GM18511 (cell line): ENCODE data around the gene SFT2D2.

Experiments used
- ATAC-seq: cut with Tn5 transposase; IDR thresholded peaks from one replicate; pipeline ENCODE4 v1.9.1; 2021; ENCODE audit warnings: mild to moderate bottlenecking, moderate library complexity; ENCODE audit not compliant: unreplicated experiment

SFT2D2 gene

GRCh38 chr1:168263130-168263529 lies 37.3 kb downstream of the SFT2D2 start:
- ATAC-seq, result no peak

DNA sequence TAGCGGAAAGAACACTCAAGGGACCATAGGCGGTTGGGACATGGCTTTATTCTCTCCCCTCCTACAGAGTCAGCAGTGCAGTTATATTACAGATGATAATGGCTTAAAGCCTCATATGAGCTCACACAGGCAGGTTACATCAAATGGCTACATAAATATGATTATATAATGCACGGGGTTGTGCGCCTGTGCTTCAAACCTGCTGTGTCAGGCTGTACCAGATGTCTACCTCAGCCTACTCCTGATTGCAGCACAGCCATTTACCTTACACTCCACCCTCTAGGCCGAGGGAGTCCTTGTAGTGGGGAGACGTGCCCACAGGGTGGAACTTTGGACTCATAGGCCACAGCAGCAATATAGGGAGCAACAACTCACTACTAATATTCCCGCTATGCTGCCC lies 38.5 kb downstream of the SFT2D2 start:
- ATAC-seq, result no peak

DNA sequence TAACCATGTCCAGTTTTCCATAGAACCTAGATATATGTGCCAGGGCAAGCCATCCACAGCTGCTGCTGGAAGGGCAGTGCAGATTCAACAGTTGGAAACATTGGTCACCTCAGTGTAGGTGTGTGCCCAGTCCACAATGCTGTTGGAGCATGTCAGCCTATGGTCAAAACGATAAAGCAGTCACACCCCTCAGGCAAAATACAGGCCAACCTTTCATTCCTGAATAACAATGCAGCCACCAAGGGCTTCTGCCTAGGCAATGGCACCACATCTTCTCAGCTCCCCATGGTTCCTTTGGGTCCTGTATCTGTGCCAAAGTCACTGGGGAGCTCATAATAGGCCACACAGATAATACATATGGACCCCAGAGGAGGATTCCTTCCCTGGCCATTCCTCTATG lies 39.8 kb downstream of the SFT2D2 start:
- no peak for ATAC-seq

- ATAC-seq, result no peak
Measured at GRCh38 chr1:168266644-168267186, 40.9 kb downstream of the SFT2D2 start.

GRCh38 chr1:168271636-168272035 lies 45.8 kb downstream of the SFT2D2 start:
- no peak for ATAC-seq

GRCh38 chr1:168273575-168273974 lies 47.8 kb downstream of the SFT2D2 start:
- ATAC-seq, result no peak

- no peak for ATAC-seq
Measured at GRCh38 chr1:168279253-168279652, 53.4 kb downstream of the SFT2D2 start.

GRCh38 chr1:168280296-168280927 lies 54.6 kb downstream of the SFT2D2 start, which contains the start of gene TBX19:
Gene TBX19, plus strand, starts transcription at chr1:168280877. Its CDS starts 214 bp downstream, at chr1:168281091.
- ATAC-seq, result no peak

DNA sequence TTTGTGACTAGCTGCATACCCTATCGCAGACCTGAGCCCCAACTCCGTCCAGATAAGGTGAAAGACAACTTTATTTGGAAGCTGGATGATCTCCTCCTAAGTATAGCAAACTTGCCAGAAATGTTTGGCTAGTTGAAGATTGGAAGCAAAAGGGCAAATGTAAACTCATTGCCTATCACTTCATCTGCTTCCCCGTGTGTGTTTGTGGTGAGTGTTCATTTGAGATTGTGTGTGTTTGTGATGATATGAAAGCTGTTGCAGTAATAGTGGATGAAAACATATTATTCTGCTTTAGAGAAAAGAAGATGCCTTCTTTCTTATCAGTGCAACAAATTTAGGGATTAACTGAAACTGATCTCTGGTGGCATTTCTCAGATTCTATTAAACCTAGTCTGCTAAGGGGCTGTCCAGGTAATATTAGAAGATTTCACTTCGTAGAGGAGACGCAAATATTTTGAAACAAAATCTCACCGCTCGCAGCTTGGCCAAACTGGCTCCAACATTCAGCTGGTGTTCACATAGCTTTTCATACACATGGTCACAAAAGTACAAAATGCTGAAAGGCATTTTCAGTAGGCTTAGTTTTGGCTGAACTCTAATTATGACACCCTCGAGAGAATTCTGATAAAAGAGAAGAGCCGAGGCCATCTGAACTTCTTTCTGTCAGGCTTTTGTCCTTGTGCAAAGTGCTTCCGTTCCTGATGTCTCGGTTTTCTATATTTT lies 56.0 kb downstream of the SFT2D2 start:
- no peak for ATAC-seq

DNA sequence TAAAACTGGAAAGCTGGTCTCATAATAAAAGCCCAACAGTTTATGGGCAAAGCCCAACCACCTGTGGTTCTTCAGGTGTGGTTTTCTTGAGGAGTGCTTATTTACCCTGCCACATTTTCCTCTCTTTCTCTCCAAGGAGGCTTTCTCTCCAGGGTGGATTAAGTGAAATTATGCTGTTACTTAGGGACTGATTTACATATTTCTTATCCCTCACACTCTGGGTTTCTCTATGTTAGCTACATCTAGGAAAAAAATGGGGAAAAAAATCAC lies 59.7 kb downstream of the SFT2D2 start:
- ATAC-seq, result no peak

DNA sequence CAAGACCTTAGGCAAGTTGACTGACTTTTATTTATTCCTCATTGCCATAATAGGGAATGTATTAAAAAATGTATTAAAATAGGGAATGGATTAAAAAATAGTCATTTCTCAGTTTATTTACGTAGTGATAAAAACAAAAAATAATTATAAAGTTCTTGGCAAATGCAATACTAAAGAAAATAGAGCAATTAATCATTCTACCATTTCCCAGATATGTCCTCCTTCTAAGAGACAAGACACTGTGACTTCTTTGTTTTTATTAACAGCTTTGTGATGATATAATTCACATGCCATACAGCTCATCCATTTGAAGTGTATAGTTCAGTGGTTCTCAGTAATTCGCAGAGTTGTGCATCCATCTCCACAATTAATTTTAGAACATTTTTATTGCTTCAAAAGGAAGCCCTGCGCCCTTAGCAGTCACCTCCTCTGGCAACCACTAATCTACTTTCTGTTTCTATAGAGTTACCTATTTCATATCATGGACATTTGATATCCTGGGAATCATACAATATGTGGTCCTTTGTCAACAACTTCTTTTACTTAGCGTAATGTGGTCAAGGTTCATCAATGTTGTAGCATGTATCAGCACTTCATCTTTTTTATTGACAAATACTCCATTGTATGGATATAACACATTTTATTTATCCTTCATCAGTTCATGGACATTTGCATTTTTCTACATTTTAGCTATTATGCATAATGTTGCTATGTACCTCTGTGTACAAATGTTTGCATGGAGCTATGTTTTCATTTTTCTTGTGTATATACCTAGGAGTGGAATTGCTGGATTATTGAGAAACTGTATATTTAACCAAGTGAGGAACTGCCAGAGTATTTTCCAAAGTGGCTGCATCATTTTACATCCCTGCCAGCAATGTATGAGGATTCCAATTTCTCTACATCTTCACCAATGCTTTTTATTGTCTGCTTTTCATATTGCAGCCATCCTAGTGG lies 60.4 kb downstream of the SFT2D2 start:
- ATAC-seq, result no peak

DNA sequence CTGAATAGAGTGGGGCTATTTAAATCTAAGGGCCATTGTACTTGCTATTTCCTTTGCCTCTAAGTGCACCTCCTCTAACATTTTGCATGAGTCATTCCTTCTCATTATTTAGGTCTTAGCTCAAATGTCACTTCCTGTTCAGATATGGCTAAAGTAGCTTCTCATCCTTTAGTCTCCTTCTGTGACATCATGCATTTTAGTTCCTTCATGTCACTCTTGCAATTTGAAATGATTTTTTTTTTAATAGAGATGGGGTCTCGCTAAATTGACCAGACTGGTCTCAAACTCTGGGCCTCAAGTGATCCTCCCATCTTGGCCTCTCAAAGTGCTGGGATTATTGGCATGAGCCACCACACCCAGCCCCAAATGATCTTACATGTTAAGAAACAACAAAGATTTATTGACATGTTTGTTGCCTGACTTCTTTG lies 61.4 kb downstream of the SFT2D2 start:
- no peak for ATAC-seq

DNA sequence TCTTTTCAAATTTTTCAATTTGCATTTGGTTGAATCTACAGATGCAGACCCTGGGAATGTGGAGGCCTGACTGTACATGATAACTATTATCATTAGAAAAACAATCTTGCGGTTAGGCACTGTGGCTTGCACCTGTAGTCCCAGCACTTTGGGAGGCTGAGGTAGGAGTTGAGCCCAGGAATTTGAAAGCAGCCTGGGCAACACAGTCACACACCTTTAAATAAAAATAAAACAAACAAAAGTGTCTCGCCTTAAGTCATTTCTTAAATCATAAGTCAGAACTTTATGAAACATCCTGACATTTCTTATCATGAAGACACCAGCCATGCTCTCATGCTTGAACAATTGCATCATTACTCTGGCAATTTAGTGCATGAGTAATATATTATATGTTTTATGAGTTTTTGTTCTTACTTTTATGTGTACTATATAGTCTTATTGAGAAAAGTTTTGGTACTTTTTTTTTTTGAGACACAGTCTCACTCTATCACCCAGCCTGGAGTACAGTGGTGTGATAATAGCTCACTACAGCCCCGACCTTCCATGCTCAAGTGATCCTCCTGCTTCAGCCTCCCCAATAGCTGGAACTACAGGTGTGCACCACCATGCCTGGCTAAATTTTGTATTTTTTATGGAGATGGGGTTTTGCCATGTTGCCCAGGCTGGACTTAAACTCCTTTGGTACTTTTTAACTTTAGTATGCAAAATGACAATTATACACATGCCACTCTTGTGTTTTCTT lies 62.7 kb downstream of the SFT2D2 start:
- ATAC-seq, result no peak

DNA sequence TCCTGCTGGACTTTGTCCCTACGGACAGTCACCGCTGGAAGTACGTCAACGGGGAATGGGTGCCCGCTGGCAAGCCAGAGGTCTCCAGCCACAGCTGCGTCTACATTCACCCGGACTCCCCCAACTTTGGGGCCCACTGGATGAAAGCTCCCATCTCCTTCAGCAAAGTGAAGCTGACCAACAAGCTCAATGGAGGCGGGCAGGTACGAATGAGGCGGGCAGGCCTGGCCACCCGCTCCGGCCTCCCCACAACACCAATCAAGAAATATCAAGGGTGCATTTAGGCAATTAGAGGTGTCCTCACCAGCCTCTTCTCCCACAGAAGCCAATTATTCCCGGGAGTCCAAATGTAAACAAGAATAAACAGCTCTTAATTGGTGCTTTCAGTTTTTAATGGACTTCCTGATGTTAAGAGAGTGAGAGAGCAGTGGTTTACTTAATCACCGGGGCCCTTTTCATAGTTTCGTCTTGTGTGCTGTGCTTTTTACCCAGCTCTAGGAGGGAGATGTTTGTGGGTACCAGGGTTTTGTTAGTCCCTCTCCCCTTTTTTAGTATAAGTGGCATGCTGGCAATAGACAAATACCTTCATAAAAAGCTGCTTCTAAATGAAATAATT lies 65.5 kb downstream of the SFT2D2 start:
- ATAC-seq, result no peak

DNA sequence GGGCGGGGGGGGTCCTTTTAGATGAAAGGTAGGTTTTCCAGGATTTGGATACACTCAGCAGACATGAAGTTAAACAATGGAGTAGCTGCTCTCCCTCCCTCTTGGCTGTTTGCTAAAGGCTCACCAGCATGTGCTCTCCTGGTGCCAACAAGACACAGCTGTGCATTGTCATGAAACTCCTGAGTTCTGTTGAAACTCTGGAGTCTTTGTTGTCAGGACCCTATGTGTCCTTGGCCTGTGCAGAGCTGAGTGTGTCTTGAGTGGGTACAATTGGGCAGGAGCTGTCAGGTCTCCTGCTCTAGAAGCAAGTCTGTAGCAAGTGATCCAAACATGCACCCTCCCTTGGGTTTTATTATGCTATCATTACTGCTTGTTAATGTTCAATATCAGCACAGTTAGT lies 67.6 kb downstream of the SFT2D2 start:
- no peak for ATAC-seq

DNA sequence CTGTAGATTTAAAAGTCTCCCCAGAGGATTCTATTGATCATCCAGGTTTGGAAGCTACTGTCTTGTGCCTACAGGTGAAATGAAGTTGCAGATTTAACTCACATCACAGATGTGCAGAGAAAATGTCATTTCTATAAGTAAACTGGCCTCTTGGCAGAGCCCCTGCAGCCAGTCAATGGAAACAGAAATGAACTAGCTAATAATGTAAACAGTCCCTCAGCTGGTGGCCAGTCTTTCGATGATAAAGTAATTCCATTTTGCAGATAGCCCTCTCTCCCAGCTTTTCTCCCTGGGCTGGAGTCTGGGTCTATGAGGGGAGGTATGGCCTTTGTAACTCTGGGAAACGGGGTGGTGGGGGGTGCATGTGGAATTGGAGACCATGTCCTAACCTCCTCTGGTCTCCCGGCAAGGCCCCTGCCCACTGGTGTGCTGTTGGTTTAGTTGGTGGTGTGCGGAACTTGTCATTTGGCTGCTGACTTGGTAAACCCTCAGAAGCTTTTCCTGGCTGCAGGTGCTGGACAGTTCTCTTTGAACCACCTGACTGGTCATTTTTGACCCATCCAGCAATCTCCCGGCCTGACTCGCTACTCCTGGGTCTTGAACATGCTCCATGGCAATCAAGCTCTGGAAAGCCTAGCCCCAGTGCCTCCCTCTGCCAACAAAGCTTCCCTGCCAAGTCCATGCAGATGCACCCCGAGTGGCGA lies 69.8 kb downstream of the SFT2D2 start:
- no peak for ATAC-seq

- no peak for ATAC-seq
Measured at GRCh38 chr1:168297019-168297730, 71.4 kb downstream of the SFT2D2 start.

GRCh38 chr1:168298446-168298845 lies 72.6 kb downstream of the SFT2D2 start:
- ATAC-seq, result no peak

GRCh38 chr1:168300626-168301025 lies 74.8 kb downstream of the SFT2D2 start:
- ATAC-seq, result no peak
